ENCODE data around the gene DCLRE1B.

DNA sequence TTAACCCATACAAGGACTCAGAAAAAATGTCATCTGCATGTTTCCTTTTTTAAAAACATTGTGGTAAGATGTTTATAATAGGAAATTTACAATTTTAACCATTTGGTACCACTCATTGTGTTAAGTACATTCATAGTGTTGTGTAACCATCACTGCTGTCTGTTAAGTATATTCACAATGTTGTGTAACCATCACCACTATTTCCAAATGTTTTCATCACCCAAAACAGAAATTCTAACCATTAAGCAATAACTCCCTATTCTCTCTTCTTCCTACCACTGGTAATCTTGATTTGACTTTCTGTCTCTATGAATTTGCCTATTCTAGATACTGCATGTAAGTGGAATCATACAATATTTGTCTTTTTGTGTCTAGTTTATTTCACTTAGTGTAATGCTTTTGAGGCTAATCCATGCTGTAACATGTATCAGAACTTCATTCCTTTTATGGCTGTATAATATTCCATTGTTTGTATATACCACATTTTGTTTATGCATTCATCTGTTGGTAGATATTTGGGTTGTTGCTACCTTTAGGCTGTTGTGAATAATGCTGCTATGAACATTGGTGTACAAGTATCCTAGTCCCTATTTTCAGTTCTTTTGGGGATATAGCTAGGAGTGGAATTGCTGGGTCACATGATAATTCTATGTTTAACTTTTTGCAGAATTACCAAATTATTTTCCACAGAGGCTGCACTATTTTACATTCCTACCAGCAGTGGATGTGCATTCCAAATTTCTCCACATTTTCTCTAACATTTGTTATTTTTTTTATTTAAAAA is 38.1 kb downstream of the DCLRE1B start:
- TF ChIP-seq, protein P1, sequence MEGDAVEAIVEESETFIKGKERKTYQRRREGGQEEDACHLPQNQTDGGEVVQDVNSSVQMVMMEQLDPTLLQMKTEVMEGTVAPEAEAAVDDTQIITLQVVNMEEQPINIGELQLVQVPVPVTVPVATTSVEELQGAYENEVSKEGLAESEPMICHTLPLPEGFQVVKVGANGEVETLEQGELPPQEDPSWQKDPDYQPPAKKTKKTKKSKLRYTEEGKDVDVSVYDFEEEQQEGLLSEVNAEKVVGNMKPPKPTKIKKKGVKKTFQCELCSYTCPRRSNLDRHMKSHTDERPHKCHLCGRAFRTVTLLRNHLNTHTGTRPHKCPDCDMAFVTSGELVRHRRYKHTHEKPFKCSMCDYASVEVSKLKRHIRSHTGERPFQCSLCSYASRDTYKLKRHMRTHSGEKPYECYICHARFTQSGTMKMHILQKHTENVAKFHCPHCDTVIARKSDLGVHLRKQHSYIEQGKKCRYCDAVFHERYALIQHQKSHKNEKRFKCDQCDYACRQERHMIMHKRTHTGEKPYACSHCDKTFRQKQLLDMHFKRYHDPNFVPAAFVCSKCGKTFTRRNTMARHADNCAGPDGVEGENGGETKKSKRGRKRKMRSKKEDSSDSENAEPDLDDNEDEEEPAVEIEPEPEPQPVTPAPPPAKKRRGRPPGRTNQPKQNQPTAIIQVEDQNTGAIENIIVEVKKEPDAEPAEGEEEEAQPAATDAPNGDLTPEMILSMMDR (conservative IDR thresholded peaks at IDR 0.05; ENCODE audit: low read length), result no peak
- no peak for TF ChIP-seq EZH2phosphoT487 (IDR thresholded peaks at IDR 0.05; ENCODE audit: borderline replicate concordance)

Measured in Loucy (cell line).